MM.1S (cell line): ENCODE data around the gene IGFN1.

Experiments
- DNase-seq: peaks from one replicate; pipeline ENCODE4 v3.0.0-alpha.2; 2015
- H2AFZ ChIP-seq: fragments of 300-600 bp; sonication (generic); 2 replicates; pipeline ENCODE4 v1.6.0; 2016; ENCODE audit warnings: antibody characterized with exemption, low read length
- H3F3A ChIP-seq: fragments of 300-600 bp; sonication (generic); 2 replicates; pipeline ENCODE4 v1.6.1; 2016; ENCODE audit warnings: mild to moderate bottlenecking, antibody characterized with exemption, low read length, moderate library complexity, mixed read lengths; ENCODE audit not compliant: insufficient read depth
- H3K27ac ChIP-seq: fragments of 300-600 bp; sonication (generic); 2 replicates; pipeline ENCODE4 v1.5.1; 2016; ENCODE audit warnings: mild to moderate bottlenecking, low read length
- H3K27me3 ChIP-seq: fragments of 300-600 bp; sonication (generic); replicated peaks from 2 replicates; pipeline ENCODE4 v1.6.0; 2016; ENCODE audit warnings: low read length; ENCODE audit not compliant: insufficient read depth
- H3K36me3 ChIP-seq: fragments of 300-600 bp; sonication (generic); replicated peaks from 2 replicates; pipeline ENCODE4 v1.6.1; 2016; ENCODE audit warnings: mild to moderate bottlenecking, low read length, mixed read lengths; ENCODE audit not compliant: insufficient read depth
- H3K4me1 ChIP-seq: fragments of 300-600 bp; sonication (generic); 2 replicates; pipeline ENCODE4 v1.6.1; 2016; ENCODE audit warnings: low read length, mixed read lengths
- H3K4me2 ChIP-seq: fragments of 300-600 bp; sonication (generic); 2 replicates; pipeline ENCODE4 v1.6.0; 2016; ENCODE audit warnings: low read depth, low read length
- H3K4me3 ChIP-seq: fragments of 300-600 bp; sonication (generic); 2 replicates; pipeline ENCODE4 v1.5.1; 2016; ENCODE audit warnings: low read length, mixed read lengths
- H3K79me2 ChIP-seq: fragments of 300-600 bp; sonication (generic); 2 replicates; pipeline ENCODE4 v1.6.1; 2016; ENCODE audit warnings: mixed run types, low read length, mixed read lengths
- H3K9ac ChIP-seq: fragments of 300-600 bp; sonication (generic); 2 replicates; pipeline ENCODE4 v1.6.1; 2016; ENCODE audit warnings: low read length, mixed read lengths
- H3K9me2 ChIP-seq: fragments of 300-600 bp; sonication (generic); replicated peaks from 2 replicates; pipeline ENCODE4 v1.6.1; 2016; ENCODE audit warnings: mild to moderate bottlenecking, low read length, mixed read lengths; ENCODE audit not compliant: insufficient read depth
- H3K9me3 ChIP-seq: fragments of 300-600 bp; sonication (generic); replicated peaks from 2 replicates; pipeline ENCODE4 v1.6.1; 2016; ENCODE audit warnings: mild to moderate bottlenecking, low read length, mixed read lengths; ENCODE audit not compliant: insufficient read depth
- H4K20me1 ChIP-seq: fragments of 300-600 bp; sonication (generic); 2 replicates; pipeline ENCODE4 v1.6.1; 2016; ENCODE audit warnings: mild to moderate bottlenecking, low read length, moderate library complexity, mixed read lengths; ENCODE audit not compliant: insufficient read depth
- CTCF ChIP-seq: fragments of 300-600 bp; sonication (generic); IDR thresholded peaks from 2 replicates; pipeline ENCODE4 v1.5.1; 2016; ENCODE audit warnings: antibody characterized with exemption, low read length, mixed read lengths
- EZH2 ChIP-seq: fragments of 300-600 bp; sonication (generic); optimal IDR thresholded peaks from 2 replicates; pipeline ENCODE3; 2017; ENCODE audit warnings: low read depth, mild to moderate bottlenecking, antibody characterized with exemption, low read length, mixed read lengths
- EZH2phosphoT487 ChIP-seq: fragments of 300-600 bp; sonication (generic); IDR thresholded peaks from 2 replicates; pipeline ENCODE4 v1.6.1; 2018; ENCODE audit warnings: antibody characterized with exemption, low read length

Gene IGFN1

GRCh38 chr1:201190005-201190404, 619 bp upstream of the IGFN1 start:
- no peak overlapping the region for H3K4me3 ChIP-seq
- H3K4me2 ChIP-seq: no peak overlapping the region
- H3K27me3 ChIP-seq: peaks cover 15% of the 10 kb centered on the region
- no peaks in the 10 kb centered on the region for H4K20me1 ChIP-seq
- no peaks in the 10 kb centered on the region for H3K4me1 ChIP-seq
- no peak overlapping the region for H2AFZ ChIP-seq
- H3K27ac ChIP-seq: no peak overlapping the region
- H3F3A ChIP-seq: no peaks in the 10 kb centered on the region
- DNase-seq: no peak
- no peak for TF ChIP-seq CTCF
- no peak for TF ChIP-seq EZH2phosphoT487
- H3K79me2 ChIP-seq: no peaks in the 10 kb centered on the region
- no peaks in the 10 kb centered on the region for H3K36me3 ChIP-seq
- no peaks in the 10 kb centered on the region for H3K9me3 ChIP-seq
- H3K9ac ChIP-seq: no peak overlapping the region
- H3K9me2 ChIP-seq: no peaks in the 10 kb centered on the region

- Histone ChIP-seq H3K9me3 (no peaks in the 10 kb centered on the region), H3K27ac (no peak overlapping the region), H4K20me1 (no peaks in the 10 kb centered on the region), H3K4me3 (no peak overlapping the region), H3K9ac (no peak overlapping the region), H3K79me2 (no peaks in the 10 kb centered on the region), H3K4me1 (no peaks in the 10 kb centered on the region), H3K9me2 (no peaks in the 10 kb centered on the region), H3K36me3 (no peaks in the 10 kb centered on the region), H3K4me2 (no peak overlapping the region), H3F3A (no peaks in the 10 kb centered on the region), H2AFZ (no peak overlapping the region), H3K27me3 (peaks cover 15% of the 10 kb centered on the region)
- no peak for DNase-seq
- TF ChIP-seq EZH2phosphoT487: no peak
- no peak for TF ChIP-seq EZH2
- no peak for TF ChIP-seq CTCF
Observed at GRCh38 chr1:201191653-201192260, 1.1 kb downstream of the IGFN1 start.

GRCh38 chr1:201192261-201192788, 1.7 kb downstream of the IGFN1 start:
- H3K4me3 ChIP-seq: no peak overlapping the region
- no peak overlapping the region for H3K27ac ChIP-seq
- H4K20me1 ChIP-seq: no peaks in the 10 kb centered on the region
- DNase-seq: no peak
- H3K9me3 ChIP-seq: no peaks in the 10 kb centered on the region
- peaks cover 15% of the 10 kb centered on the region for H3K27me3 ChIP-seq
- no peaks in the 10 kb centered on the region for H3K4me1 ChIP-seq
- no peak overlapping the region for H3K9ac ChIP-seq
- no peak overlapping the region for H3K4me2 ChIP-seq
- no peaks in the 10 kb centered on the region for H3K36me3 ChIP-seq
- no peaks in the 10 kb centered on the region for H3K79me2 ChIP-seq
- no peak overlapping the region for H2AFZ ChIP-seq
- no peaks in the 10 kb centered on the region for H3K9me2 ChIP-seq
- no peak for TF ChIP-seq EZH2phosphoT487
- no peak for TF ChIP-seq CTCF
- no peak for TF ChIP-seq EZH2
- no peaks in the 10 kb centered on the region for H3F3A ChIP-seq
